PC-9 (cell line): ENCODE measurements around the gene ERBB4. TPM values are rescaled to one million over a fixed set of nuclear protein-coding genes. Genes with fewer than 3 reads are reported as not detected.

ENCODE experiments used
- BruUV-seq: library from RNA; stranded (reverse); fragments of 400-500 nt; replicated peaks from 2 replicates; lab custom pipeline; 2021; lab: Mats Ljungman, UMichigan
- CTCF ChIA-PET: fragments of 300-600 bp; sonication (Branson Sonifier 250); formaldehyde crosslinking; loops from one replicate; lab custom pipeline; 2022; ENCODE audit warnings: antibody characterized with exemption; lab: Charles Lee
- POLR2A ChIA-PET: fragments of 300-600 bp; sonication (Branson Sonifier 250); formaldehyde crosslinking; loops from one replicate; lab custom pipeline; 2022; ENCODE audit warnings: antibody characterized with exemption; ENCODE audit not compliant: unreplicated experiment; lab: Charles Lee
- DNase-seq, 2 experiments: peaks; one replicate each; pipeline versions ENCODE4 v3.0.0 to v3.0.0-alpha.2; 2015 to 2022; ENCODE audit warnings: mixed read lengths in 1 of 2
- H2AFZ ChIP-seq: fragments of 200-600 bp; sonication (generic); 2 replicates; pipeline ENCODE4 v1.8.1; 2017; ENCODE audit warnings: antibody characterized with exemption
- H3F3A ChIP-seq: fragments of 200-600 bp; sonication (generic); 2 replicates; pipeline ENCODE4 v1.8.1; 2017; ENCODE audit warnings: antibody characterized with exemption, mild to moderate bottlenecking, low read depth; ENCODE audit not compliant: insufficient read depth
- H3K27ac ChIP-seq: fragments of 200-600 bp; sonication (generic); 2 replicates; pipeline ENCODE4 v1.6.1; 2016; ENCODE audit warnings: mixed run types
- H3K27me3 ChIP-seq: fragments of 200-600 bp; sonication (generic); 2 replicates; pipeline ENCODE4 v1.6.1; 2016; ENCODE audit warnings: low read depth, mixed run types; ENCODE audit not compliant: insufficient read depth
- H3K36me3 ChIP-seq: fragments of 200-600 bp; sonication (generic); 2 replicates; pipeline ENCODE4 v1.6.1; 2016; ENCODE audit warnings: low read depth, mixed run types
- H3K4me1 ChIP-seq: fragments of 200-600 bp; sonication (generic); replicated peaks from 2 replicates; pipeline ENCODE4 v1.6.1; 2016; ENCODE audit warnings: mixed run types; ENCODE audit not compliant: insufficient read depth
- H3K4me2 ChIP-seq: fragments of 200-600 bp; sonication (generic); 2 replicates; pipeline ENCODE4 v1.6.1; 2017; ENCODE audit warnings: mixed run types
- H3K4me3 ChIP-seq: fragments of 200-600 bp; sonication (generic); 2 replicates; pipeline ENCODE4 v1.6.1; 2016; ENCODE audit warnings: mixed run types
- H3K79me2 ChIP-seq: fragments of 200-600 bp; sonication (generic); 2 replicates; pipeline ENCODE4 v1.6.1; 2017; ENCODE audit warnings: low read depth, mixed run types
- H3K9me2 ChIP-seq: fragments of 200-600 bp; sonication (generic); 2 replicates; pipeline ENCODE4 v1.8.1; 2017; ENCODE audit warnings: mild to moderate bottlenecking; ENCODE audit not compliant: insufficient read depth
- H3K9me3 ChIP-seq: fragments of 200-600 bp; sonication (generic); 2 replicates; pipeline ENCODE4 v1.8.1; 2016; ENCODE audit warnings: low read depth; ENCODE audit not compliant: insufficient read depth
- H4K20me1 ChIP-seq: fragments of 200-600 bp; sonication (generic); 2 replicates; pipeline ENCODE4 v1.8.1; 2017; ENCODE audit not compliant: insufficient read depth
- CTCF ChIP-seq: fragments of 200-600 bp; sonication (generic); conservative IDR thresholded peaks from 2 replicates; pipeline ENCODE4 v1.6.1; 2017; ENCODE audit warnings: mixed run types, antibody characterized with exemption, mild to moderate bottlenecking, moderate library complexity
- EZH2 ChIP-seq: fragments of 200-600 bp; sonication (generic); IDR thresholded peaks from 2 replicates; pipeline ENCODE4 v1.8.0; 2017; ENCODE audit warnings: antibody characterized with exemption, low read depth
- intact Hi-C: fragments of 100-400 bp; cut with micrococcal nuclease; formaldehyde crosslinking; loops from one replicate; pipeline ENCODE4 v1.10.0; 2022; ENCODE audit not compliant: unreplicated experiment
- total RNA-seq: library from RNA; stranded (reverse); gene quantifications from 2 replicates; pipeline ENCODE4 v1.2.3, GENCODE V29; 2021

ERBB4 gene
- total RNA-seq, 1 experiment from 2014 or later, result not detected

- no peaks in the 10 kb centered on the region for H3K36me3 ChIP-seq
- intact Hi-C loops, result no loop called here
- H3K79me2 ChIP-seq, result no peaks in the 10 kb centered on the region
- no peaks in the 10 kb centered on the region for H3K27me3 ChIP-seq
- TF ChIP-seq EZH2 (no peak), CTCF (no peak)
- no peaks in the 10 kb centered on the region for H3F3A ChIP-seq
- ChIA-PET CTCF (no interaction called here), POLR2A (no interaction called here)
- no peaks in the 10 kb centered on the region for H3K4me1 ChIP-seq
- no peak overlapping the region for H3K27ac ChIP-seq
- no TSS peak for BruUV-seq
- no peaks in the 10 kb centered on the region for H3K9me2 ChIP-seq
- H3K4me2 ChIP-seq, result no peak overlapping the region
- H4K20me1 ChIP-seq, result no peaks in the 10 kb centered on the region
- no peak overlapping the region for H2AFZ ChIP-seq
- H3K4me3 ChIP-seq, result no peak overlapping the region
- DNase-seq, result no peak
- H3K9me3 ChIP-seq, result no peaks in the 10 kb centered on the region
Observed at GRCh38 chr2:211673133-211673905, 865.3 kb downstream of the ERBB4 start.

GRCh38 chr2:211671977-211672376, 866.6 kb downstream of the ERBB4 start:
- Histone ChIP-seq H3K4me1 (no peaks in the 10 kb centered on the region), H3K4me2 (no peak overlapping the region), H3F3A (no peaks in the 10 kb centered on the region), H3K9me3 (no peaks in the 10 kb centered on the region), H3K4me3 (no peak overlapping the region), H3K27me3 (no peaks in the 10 kb centered on the region), H4K20me1 (no peaks in the 10 kb centered on the region), H2AFZ (no peak overlapping the region), H3K27ac (no peak overlapping the region), H3K9me2 (no peaks in the 10 kb centered on the region), H3K79me2 (no peaks in the 10 kb centered on the region), H3K36me3 (no peaks in the 10 kb centered on the region)
- intact Hi-C loops, result no loop called here
- no peak for DNase-seq
- ChIA-PET CTCF (no interaction called here), POLR2A (no interaction called here)
- TF ChIP-seq CTCF (no peak), EZH2 (no peak)
- no TSS peak for BruUV-seq

GRCh38 chr2:211665299-211665698, 873.3 kb downstream of the ERBB4 start:
- Histone ChIP-seq H3K9me2 (no peaks in the 10 kb centered on the region), H3K27me3 (no peaks in the 10 kb centered on the region), H4K20me1 (no peaks in the 10 kb centered on the region), H3K9me3 (no peaks in the 10 kb centered on the region), H3K79me2 (no peaks in the 10 kb centered on the region), H2AFZ (no peak overlapping the region), H3F3A (no peaks in the 10 kb centered on the region), H3K27ac (no peak overlapping the region), H3K36me3 (no peaks in the 10 kb centered on the region), H3K4me1 (no peaks in the 10 kb centered on the region), H3K4me3 (no peak overlapping the region), H3K4me2 (no peak overlapping the region)
- POLR2A ChIA-PET, result no interaction called here
- CTCF ChIA-PET, result no interaction called here
- TF ChIP-seq EZH2, result no peak
- no peak for TF ChIP-seq CTCF
- no peak for DNase-seq
- no TSS peak for BruUV-seq
- intact Hi-C loops, result no loop called here
